HepG2 (cell line): Measurements from ENCODE around the gene RNU11. TPM values are rescaled to one million over a fixed set of nuclear protein-coding genes. Genes with fewer than 3 reads are reported as not detected.

Experiments
- CSRNP2 ChIP-seq: sonication (generic); formaldehyde crosslinking; conservative IDR thresholded peaks from 2 replicates; pipeline ENCODE4 v1.8.0; 2022; ENCODE audit warnings: low read depth, missing genetic modification reagents
- ELF4 ChIP-seq: sonication (generic); formaldehyde crosslinking; IDR thresholded peaks from 2 replicates; pipeline ENCODE4 v1.5.0; 2020; ENCODE audit warnings: missing genetic modification reagents, mild to moderate bottlenecking, moderate library complexity, borderline replicate concordance
- FOSL2 ChIP-seq: sonication (generic); formaldehyde crosslinking; IDR thresholded peaks from 2 replicates; pipeline ENCODE4 v1.4.0; 2020; ENCODE audit warnings: missing genetic modification reagents
- HHEX ChIP-seq: IDR thresholded peaks from 2 replicates; pipeline ENCODE4 v1.6.1; 2016; ENCODE audit warnings: control low read depth
- KLF16 ChIP-seq, 2 experiments: sonication (generic) in 1 of 2; formaldehyde crosslinking in 1 of 2; IDR thresholded peaks; 2 replicates each; pipeline versions ENCODE4 v1.6.1 to v1.8.0; 2016 to 2023; ENCODE audit warnings: missing genetic modification reagents in 2 of 2, missing compliant biosample characterization in 1 of 2
- NCOR1 ChIP-seq: fragments of 200-600 bp; sonication (generic); IDR thresholded peaks from 2 replicates; pipeline ENCODE4 v1.7.0; 2017; ENCODE audit warnings: antibody characterized with exemption, low read length, borderline replicate concordance
- SRSF9 ChIP-seq: fragments of 200-400 bp; formaldehyde crosslinking; IDR thresholded peaks from 2 replicates; pipeline ENCODE4 v1.6.1; 2018; ENCODE audit warnings: borderline replicate concordance, mild to moderate bottlenecking, low read depth, low read length; ENCODE audit not compliant: insufficient read depth, poor library complexity, severe bottlenecking
- TFE3 ChIP-seq: IDR thresholded peaks from 2 replicates; pipeline ENCODE4 v1.6.1; 2016
- ZNF451 ChIP-seq: sonication (generic); formaldehyde crosslinking; IDR thresholded peaks from 2 replicates; pipeline ENCODE4 v1.5.0; 2020; ENCODE audit warnings: mild to moderate bottlenecking, missing genetic modification reagents
- ZNF556 ChIP-seq: sonication (generic); formaldehyde crosslinking; IDR thresholded peaks from 2 replicates; pipeline ENCODE4 v1.4.0; 2020; ENCODE audit warnings: mild to moderate bottlenecking, missing genetic modification reagents, borderline replicate concordance
- ZNF607 ChIP-seq: sonication (generic); formaldehyde crosslinking; IDR thresholded peaks from 2 replicates; pipeline ENCODE4 v1.5.1; 2020; ENCODE audit warnings: missing genetic modification reagents, mild to moderate bottlenecking, borderline replicate concordance
- ZNF816 ChIP-seq: sonication (generic); formaldehyde crosslinking; IDR thresholded peaks from 2 replicates; pipeline ENCODE4 v1.8.0; 2022; ENCODE audit warnings: missing genetic modification reagents, mild to moderate bottlenecking, borderline replicate concordance
- ZNF891 ChIP-seq: sonication (generic); formaldehyde crosslinking; IDR thresholded peaks from 2 replicates; pipeline ENCODE4 v1.5.0; 2020; ENCODE audit warnings: mild to moderate bottlenecking, missing genetic modification reagents
- polyA plus RNA-seq, 8 experiments: library from polyadenylated mRNA; depleted of rRNA in 3 of 8; stranded (reverse) in 7 of 8; unstranded in 1 of 8; fragments of >200 nt; fragmentation: Illumina TruSeq in 4 of 8; extraction: Trizol in 4 of 8; gene quantifications; 2 replicates each; pipeline versions ENCODE4 v1.2.1 to v1.2.3, GENCODE V29; 2011 to 2016; ENCODE audit warnings: low read depth in 4 of 8, missing spikeins in 1 of 8, mixed read lengths in 1 of 8; ENCODE audit not compliant: insufficient read depth in 1 of 8
- total RNA-seq, 5 experiments: library from RNA; depleted of rRNA; stranded (reverse); fragments of >200 nt; fragmentation: Illumina TruSeq; extraction: Trizol; gene quantifications; 2 replicates each; pipeline ENCODE4 v1.2.3, GENCODE V29; 2016; ENCODE audit warnings: low read depth in 1 of 5
- TF ChIP-seq, protein P1 (sequence below): IDR thresholded peaks from 2 replicates; pipeline ENCODE4 v1.6.1; 2018; ENCODE audit warnings: missing genetic modification reagents
- TF ChIP-seq, protein P2 (sequence below): sonication (generic); formaldehyde crosslinking; IDR thresholded peaks from 2 replicates; pipeline ENCODE4 v1.5.0; 2020; ENCODE audit warnings: mild to moderate bottlenecking, missing genetic modification reagents
- TF ChIP-seq, protein P3 (sequence below): sonication (generic); formaldehyde crosslinking; IDR thresholded peaks from 2 replicates; pipeline ENCODE4 v1.8.0; 2022; ENCODE audit warnings: low read depth, missing genetic modification reagents

The RNU11 gene
- total and polyA plus RNA-seq, 2 of the 13 experiments (the other 11 are each of a cell fraction or from before 2014, with no cell fraction given): not detected

DNA sequence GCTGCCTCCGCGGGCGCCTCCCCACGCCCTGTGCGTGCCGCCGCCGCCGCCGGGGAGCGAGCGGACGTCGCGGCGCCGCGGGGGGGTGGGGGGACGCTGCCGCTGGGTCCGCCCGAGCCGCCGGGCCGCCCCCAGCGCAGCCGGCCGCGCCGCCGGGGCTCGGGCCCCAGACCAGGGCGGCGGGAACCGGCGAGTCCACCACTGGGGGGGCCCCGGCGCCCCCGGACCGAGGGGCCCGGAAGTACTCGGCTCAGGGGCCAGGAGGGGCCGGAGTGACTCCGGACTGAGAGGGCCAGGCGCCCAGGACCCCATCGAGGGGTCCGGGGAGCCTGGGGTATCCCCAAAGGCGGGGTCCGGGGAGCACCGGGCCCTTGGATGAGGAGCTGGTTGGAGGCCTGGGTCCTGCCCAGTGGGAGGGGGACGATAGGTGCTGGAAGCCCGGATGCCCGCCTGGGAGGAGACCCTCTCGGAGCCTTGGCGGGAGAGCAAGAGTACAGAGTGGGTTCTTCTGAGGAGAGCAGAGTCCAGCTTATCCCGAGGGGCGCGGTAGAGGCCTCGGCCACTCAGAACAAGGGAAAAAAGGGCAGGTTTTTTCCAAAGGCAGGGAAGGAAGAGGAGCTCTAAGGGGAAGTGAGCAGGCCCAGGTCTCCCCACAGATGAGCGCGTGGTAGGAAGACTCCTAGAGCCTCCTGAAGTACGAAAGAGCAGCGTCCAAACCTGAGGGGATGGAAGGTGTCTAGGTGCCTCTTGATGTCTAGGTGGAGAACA lies 20.7 kb downstream of the RNU11 start (continued):
- TF ChIP-seq CSRNP2 (CRISPR knock-in tag): no peak
- 0 out of 2 replicates have a peak, but pooled peaks have one; percentile 25 for TF ChIP-seq ZNF556 (CRISPR knock-in tag)
- TF ChIP-seq, protein P1, sequence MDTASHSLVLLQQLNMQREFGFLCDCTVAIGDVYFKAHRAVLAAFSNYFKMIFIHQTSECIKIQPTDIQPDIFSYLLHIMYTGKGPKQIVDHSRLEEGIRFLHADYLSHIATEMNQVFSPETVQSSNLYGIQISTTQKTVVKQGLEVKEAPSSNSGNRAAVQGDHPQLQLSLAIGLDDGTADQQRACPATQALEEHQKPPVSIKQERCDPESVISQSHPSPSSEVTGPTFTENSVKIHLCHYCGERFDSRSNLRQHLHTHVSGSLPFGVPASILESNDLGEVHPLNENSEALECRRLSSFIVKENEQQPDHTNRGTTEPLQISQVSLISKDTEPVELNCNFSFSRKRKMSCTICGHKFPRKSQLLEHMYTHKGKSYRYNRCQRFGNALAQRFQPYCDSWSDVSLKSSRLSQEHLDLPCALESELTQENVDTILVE (CRISPR knock-in tag): no peak; the same call in none of the 2 replicates
- no peak for TF ChIP-seq SRSF9
- TF ChIP-seq, protein P2, sequence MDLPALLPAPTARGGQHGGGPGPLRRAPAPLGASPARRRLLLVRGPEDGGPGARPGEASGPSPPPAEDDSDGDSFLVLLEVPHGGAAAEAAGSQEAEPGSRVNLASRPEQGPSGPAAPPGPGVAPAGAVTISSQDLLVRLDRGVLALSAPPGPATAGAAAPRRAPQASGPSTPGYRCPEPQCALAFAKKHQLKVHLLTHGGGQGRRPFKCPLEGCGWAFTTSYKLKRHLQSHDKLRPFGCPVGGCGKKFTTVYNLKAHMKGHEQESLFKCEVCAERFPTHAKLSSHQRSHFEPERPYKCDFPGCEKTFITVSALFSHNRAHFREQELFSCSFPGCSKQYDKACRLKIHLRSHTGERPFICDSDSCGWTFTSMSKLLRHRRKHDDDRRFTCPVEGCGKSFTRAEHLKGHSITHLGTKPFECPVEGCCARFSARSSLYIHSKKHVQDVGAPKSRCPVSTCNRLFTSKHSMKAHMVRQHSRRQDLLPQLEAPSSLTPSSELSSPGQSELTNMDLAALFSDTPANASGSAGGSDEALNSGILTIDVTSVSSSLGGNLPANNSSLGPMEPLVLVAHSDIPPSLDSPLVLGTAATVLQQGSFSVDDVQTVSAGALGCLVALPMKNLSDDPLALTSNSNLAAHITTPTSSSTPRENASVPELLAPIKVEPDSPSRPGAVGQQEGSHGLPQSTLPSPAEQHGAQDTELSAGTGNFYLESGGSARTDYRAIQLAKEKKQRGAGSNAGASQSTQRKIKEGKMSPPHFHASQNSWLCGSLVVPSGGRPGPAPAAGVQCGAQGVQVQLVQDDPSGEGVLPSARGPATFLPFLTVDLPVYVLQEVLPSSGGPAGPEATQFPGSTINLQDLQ (CRISPR knock-in tag): no peak
- TF ChIP-seq, protein P3, sequence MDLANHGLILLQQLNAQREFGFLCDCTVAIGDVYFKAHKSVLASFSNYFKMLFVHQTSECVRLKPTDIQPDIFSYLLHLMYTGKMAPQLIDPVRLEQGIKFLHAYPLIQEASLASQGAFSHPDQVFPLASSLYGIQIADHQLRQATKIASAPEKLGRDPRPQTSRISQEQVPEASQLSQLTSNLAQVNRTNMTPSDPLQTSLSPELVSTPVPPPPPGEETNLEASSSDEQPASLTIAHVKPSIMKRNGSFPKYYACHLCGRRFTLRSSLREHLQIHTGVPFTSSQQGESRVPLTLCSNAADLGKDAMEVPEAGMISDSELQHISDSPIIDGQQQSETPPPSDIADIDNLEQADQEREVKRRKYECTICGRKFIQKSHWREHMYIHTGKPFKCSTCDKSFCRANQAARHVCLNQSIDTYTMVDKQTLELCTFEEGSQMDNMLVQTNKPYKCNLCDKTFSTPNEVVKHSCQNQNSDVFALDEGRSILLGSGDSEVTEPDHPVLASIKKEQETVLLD (CRISPR knock-in tag): peak; percentile 88; the same call in 1 of the 2 replicates
- no peak for TF ChIP-seq HHEX (CRISPR knock-in tag)
- TF ChIP-seq ELF4 (CRISPR knock-in tag): no peak
- peak; percentile 60; the same call in 1 of the 2 replicates for TF ChIP-seq ZNF891 (CRISPR knock-in tag)
- TF ChIP-seq NCOR1: no peak
- no peak for TF ChIP-seq FOSL2 (CRISPR knock-in tag)
- TF ChIP-seq TFE3 (CRISPR knock-in tag): no peak
- TF ChIP-seq ZNF451 (CRISPR knock-in tag): no peak
- no peak for TF ChIP-seq ZNF816
- no peak for TF ChIP-seq KLF16 (CRISPR knock-in tag; IDR thresholded peaks at IDR 0.05)
- no peak for TF ChIP-seq ZNF607 (CRISPR knock-in tag)
